Pancreas (tissue), 10 donors: Measurements from ENCODE around the gene MYO7B. TPM values are rescaled to one million over a fixed set of nuclear protein-coding genes. Genes with fewer than 3 reads are reported as not detected.

Experiments used
- ATAC-seq, 4 donors: fragments of 200-7000 bp; cut with Tn5 transposase; one replicate each; pipeline versions ENCODE4 v1.8.0 to v1.9.1; 2020; ENCODE audit warnings: mild to moderate bottlenecking in 4 of 4, moderate library complexity in 4 of 4
- DNase-seq, 6 donors: peaks; one replicate each; pipeline ENCODE4 v3.0.0-alpha.2; 2020
- FAIRE-seq: peaks from 2 replicates; lab custom pipeline; 2012; peaks lifted over from hg19 to GRCh38; lab: Jason Lieb, UNC
- H3K27ac ChIP-seq, 4 donors: fragments of 200-600 bp; sonication (generic); 1 replicate in 3 of 4; 2 replicates in 1 of 4; pipeline versions ENCODE4 v1.5.0 to v1.8.0; 2020
- H3K27me3 ChIP-seq, 4 donors: fragments of 200-600 bp; one replicate each; pipeline ENCODE4 v1.8.0; 2021
- H3K36me3 ChIP-seq, 3 donors: fragments of 200-600 bp; sonication (generic) in 1 of 3; one replicate each; pipeline versions ENCODE4 v1.5.0 to v1.8.0; 2020 to 2021
- H3K4me1 ChIP-seq, 3 donors: fragments of 200-600 bp; one replicate each; pipeline ENCODE4 v1.8.0; 2021
- H3K4me3 ChIP-seq, 4 donors: fragments of 200-600 bp; sonication (generic) in 2 of 4; one replicate each; pipeline versions ENCODE4 v1.5.0 to v1.8.0; 2020 to 2021
- H3K9me3 ChIP-seq, 4 donors: fragments of 200-600 bp; one replicate each; pipeline ENCODE4 v1.8.0; 2021
- WGBS, 2 donors: extraction: QIAGEN DNeasy Blood & Tissue Kit; methylation state at CpG; one replicate each; pipeline ENCODE4 v1.1.7; 2013; 5-methylcytosine and 5-hydroxymethylcytosine counted together
- intact Hi-C, 3 donors: fragments of 100-400 bp; cut with DNase I; formaldehyde crosslinking; loops; one replicate each; pipeline versions ENCODE4 v1.11.1 to v1.14.2; 2022
- polyA plus RNA-seq, 2 donors: library from polyadenylated mRNA; stranded (reverse); fragments of 200-250 nt; gene quantifications; one replicate each; pipeline ENCODE4 v1.2.3, GENCODE V29; 2013
- total RNA-seq, 6 donors: library from RNA; stranded (reverse); fragmentation: NEBNext Ultra II Directional in 4 of 6; extraction: Animal tissue kit (Norgen Biotek cat#: 25700) in 4 of 6; gene quantifications; one replicate each; pipeline versions ENCODE4 v1.2.1 to v1.2.4, GENCODE V29; 2021 to 2023
- TF ChIP-seq, protein P1 (sequence below), 4 donors: fragments of 200-600 bp; sonication (generic) in 3 of 4; IDR thresholded peaks; one replicate each; pipeline versions ENCODE4 v1.5.0 to v1.8.0; 2021; ENCODE audit warnings: antibody characterized with exemption in 4 of 4
- donor health status: healthy with polysubstance abuse.
- donor health status: DM: no; HTN: no; CAD: no; lungs with moderate emphysema.
- donor health status: DM: no; HTN: no; CAD: no.
- donor health status: control.
- donor health status: control.
- donor health status: Bipolar disorder and iron deficiency.
- donor health status: DM: yes; HTN: yes; CAD: no.
- donor health status: DM: no; HTN: no; CAD: no.
- donor health status: DM: no; HTN: no; CAD: no.
- donor health status: DM: yes; HTN: yes; CAD: no.

Gene MYO7B
- total and polyA plus RNA-seq, 8 donors = 0.12 to 1.5 (median 0.83) TPM

DNA sequence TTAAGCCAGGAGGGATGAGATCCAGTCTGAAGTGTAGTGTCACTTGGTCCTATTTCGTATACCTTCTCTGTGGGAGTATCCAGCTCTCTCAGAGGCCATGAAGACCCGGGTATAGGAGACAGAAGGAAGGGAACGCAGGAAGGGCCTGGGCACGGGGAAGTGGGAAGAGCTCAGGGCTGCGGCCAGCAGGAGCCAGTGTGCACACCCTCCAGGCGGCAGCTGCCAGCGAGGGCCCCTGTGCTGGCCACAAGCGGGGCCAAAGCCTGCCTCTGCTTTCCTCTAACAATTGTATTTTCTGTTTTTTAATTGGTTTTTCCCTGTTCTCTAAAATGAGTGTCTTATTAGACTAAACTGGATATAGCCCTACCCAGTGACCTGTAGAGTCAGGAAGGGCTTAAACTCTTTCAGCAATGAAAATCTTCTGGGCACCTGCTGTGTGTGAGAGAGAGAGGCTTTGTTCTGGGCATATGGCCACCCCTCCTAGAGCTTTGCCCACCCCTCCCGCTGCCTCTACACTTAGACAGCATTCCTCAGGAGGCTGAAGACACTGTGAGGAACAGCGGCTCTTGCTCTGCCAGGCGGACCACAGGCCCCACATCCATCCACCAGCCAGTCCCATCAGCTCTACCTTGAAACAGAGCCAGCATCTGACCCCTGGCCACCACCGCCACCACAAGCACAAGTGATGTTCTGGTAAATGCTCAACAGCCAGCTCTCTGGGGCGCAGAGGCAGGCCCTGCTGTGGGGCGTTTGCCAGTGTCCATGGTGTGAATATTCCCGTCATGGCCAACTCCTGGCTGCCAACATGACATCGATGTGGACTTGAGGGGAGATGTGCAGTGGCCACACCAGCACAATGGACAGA, 120.0 kb downstream of the MYO7B start:
- TF ChIP-seq, protein P1, sequence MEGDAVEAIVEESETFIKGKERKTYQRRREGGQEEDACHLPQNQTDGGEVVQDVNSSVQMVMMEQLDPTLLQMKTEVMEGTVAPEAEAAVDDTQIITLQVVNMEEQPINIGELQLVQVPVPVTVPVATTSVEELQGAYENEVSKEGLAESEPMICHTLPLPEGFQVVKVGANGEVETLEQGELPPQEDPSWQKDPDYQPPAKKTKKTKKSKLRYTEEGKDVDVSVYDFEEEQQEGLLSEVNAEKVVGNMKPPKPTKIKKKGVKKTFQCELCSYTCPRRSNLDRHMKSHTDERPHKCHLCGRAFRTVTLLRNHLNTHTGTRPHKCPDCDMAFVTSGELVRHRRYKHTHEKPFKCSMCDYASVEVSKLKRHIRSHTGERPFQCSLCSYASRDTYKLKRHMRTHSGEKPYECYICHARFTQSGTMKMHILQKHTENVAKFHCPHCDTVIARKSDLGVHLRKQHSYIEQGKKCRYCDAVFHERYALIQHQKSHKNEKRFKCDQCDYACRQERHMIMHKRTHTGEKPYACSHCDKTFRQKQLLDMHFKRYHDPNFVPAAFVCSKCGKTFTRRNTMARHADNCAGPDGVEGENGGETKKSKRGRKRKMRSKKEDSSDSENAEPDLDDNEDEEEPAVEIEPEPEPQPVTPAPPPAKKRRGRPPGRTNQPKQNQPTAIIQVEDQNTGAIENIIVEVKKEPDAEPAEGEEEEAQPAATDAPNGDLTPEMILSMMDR (IDR thresholded peaks at IDR 0.05) = no peak
- peak in 1 of 6 donors; percentile 8 for DNase-seq
- FAIRE-seq = no peak
- WGBS, 2 donors = 78 to 83% methylated on average over 16 of the region's 16 CpGs
- Histone ChIP-seq H3K36me3 (no peaks in the 10 kb centered on the region), H3K4me1 (no peaks in the 10 kb centered on the region), H3K27me3 (no peaks in the 10 kb centered on the region), H3K9me3 (no peaks in the 10 kb centered on the region), H3K27ac (no peak overlapping the region), H3K4me3 (no peak overlapping the region)
- no peak for ATAC-seq
- intact Hi-C loops = no loop called here

DNA sequence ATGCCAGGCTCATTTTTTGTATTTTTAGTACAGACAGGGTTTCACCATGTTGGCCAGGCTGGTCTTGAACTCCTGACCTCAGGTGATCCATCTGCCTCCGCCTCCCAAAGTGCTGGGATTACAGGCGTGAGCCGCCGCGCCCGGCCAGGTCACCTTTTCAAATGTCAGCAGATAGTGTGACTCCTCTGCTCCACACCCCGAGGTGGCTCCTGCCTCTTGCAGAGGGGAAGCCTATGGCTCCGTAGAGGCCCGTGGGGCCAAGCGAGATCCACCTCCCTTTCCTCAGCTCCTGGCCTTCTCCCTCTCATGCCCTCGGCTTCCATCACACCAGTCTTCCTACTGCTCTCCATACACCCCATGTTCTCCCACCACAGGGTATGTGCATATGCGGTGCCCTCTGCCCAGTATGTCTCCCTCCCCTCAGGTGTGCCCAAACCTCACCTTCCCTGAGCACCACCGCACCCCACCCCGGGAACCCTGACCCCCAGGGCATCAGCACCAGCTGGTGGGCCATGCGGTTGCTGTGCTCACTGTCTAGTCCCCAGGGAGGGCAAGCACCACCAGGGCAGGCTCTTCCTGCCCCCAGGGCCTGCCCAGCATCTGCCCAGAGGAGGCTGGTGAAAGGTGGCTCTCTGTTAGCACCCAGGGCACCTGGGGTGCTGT, 121.2 kb downstream of the MYO7B start:
- Histone ChIP-seq H3K27me3 (no peaks in the 10 kb centered on the region), H3K27ac (no peak overlapping the region), H3K36me3 (no peaks in the 10 kb centered on the region), H3K4me1 (no peaks in the 10 kb centered on the region), H3K9me3 (no peaks in the 10 kb centered on the region), H3K4me3 (no peak overlapping the region)
- FAIRE-seq (no peak), ATAC-seq (no peak), DNase-seq (peak in 1 of 6 donors; percentile 6)
- TF ChIP-seq, protein P1 (IDR thresholded peaks at IDR 0.05) = no peak
- intact Hi-C loops = no loop called here
- WGBS, 2 donors = 80 to 89% methylated on average over 15 of the region's 15 CpGs

DNA sequence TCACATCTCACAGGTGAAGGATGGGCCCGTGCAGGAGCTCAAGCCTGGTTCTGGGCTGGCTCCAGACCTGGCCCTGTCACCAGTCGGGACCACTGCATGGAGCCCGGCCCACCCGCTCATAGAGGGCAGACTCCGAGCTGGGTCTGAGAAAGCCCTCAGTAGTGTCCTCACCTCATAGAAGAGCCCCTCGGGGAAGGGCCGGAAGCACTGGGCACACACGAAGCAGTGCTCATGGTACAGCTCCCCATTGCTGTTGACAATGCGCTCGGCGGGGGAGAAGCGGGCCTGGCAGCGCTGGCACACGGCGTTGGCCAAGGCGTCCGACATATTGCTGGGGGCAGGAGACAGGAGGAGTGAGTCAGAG, 121.7 kb downstream of the MYO7B start:
- DNase-seq (no peak), ATAC-seq (no peak), FAIRE-seq (no peak)
- Histone ChIP-seq H3K27ac (no peak overlapping the region), H3K4me3 (no peak overlapping the region), H3K36me3 (no peaks in the 10 kb centered on the region), H3K27me3 (no peaks in the 10 kb centered on the region), H3K9me3 (no peaks in the 10 kb centered on the region), H3K4me1 (no peaks in the 10 kb centered on the region)
- 75 to 80% methylated on average over 17 of the region's 17 CpGs for WGBS, 2 donors
- intact Hi-C loops = no loop called here
- TF ChIP-seq, protein P1 (IDR thresholded peaks at IDR 0.05) = no peak

DNA sequence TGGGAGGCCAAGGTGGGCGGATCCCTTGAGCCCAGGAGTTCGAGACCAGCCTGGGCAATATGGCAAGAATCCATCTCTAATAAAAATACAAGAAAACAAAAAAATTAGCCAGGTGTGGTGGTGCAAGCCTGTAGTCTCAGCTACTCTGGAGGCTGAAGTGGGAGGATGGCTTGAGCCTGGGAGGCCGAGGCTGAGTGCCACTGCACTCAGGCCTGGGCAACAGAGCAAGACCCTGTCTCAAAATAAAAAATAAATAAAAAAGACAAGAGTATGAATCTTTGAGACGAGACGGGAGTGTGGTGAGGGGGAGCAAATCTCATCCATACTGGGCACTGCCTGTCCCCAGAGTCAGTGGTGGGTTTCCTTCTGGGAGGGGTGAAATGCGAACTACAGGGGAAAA, 122.7 kb downstream of the MYO7B start:
- DNase-seq (no peak), ATAC-seq (no peak), FAIRE-seq (no peak)
- H3K27ac ChIP-seq = no peak overlapping the region
- 81 to 88% methylated on average over 6 of the region's 6 CpGs for WGBS, 2 donors
- H3K4me1 ChIP-seq = no peaks in the 10 kb centered on the region
- H3K36me3 ChIP-seq = no peaks in the 10 kb centered on the region
- peaks cover 0 to 1% (median 0%) of the 10 kb centered on the region in 4 donors for H3K27me3 ChIP-seq
- H3K9me3 ChIP-seq = no peaks in the 10 kb centered on the region
- H3K4me3 ChIP-seq = no peak overlapping the region
- TF ChIP-seq, protein P1 (IDR thresholded peaks at IDR 0.05) = no peak
- intact Hi-C loops = no loop called here
